CD8-positive, alpha-beta memory T cell (primary cell): ENCODE data around the gene TBC1D3K. TPM values are rescaled to one million over a fixed set of nuclear protein-coding genes. Genes with fewer than 3 reads are reported as not detected.
"Not testable (repeated sequence)": the region's sequence is repeated elsewhere in the genome, so short reads cannot be mapped to it uniquely, and the experiment has no call there.

Source experiments
- CTCF ChIA-PET: fragments of 350-600 bp; sonication (Branson Sonifier 250); formaldehyde crosslinking; loops from one replicate; lab custom pipeline; 2021; ENCODE audit warnings: antibody characterized with exemption; lab: Charles Lee
- POLR2A ChIA-PET: fragments of 350-600 bp; sonication (Branson Sonifier 250); formaldehyde crosslinking; loops from one replicate; lab custom pipeline; 2021; ENCODE audit warnings: antibody characterized with exemption; lab: Charles Lee
- DNase-seq, 5 donors: peaks; one replicate each; pipeline versions ENCODE4 v3.0.0 to v3.0.0-alpha.2; 2020 to 2022; ENCODE audit warnings: mixed read lengths in 1 of 5
- H3K27ac ChIP-seq: one replicate; pipeline ENCODE4 v1.7.0; 2013; ENCODE audit warnings: low read depth, mild to moderate bottlenecking, low read length, moderate library complexity
- H3K27me3 ChIP-seq: 2 replicates; pipeline ENCODE4 v1.7.0; 2013; ENCODE audit warnings: low read length, mild to moderate bottlenecking; ENCODE audit not compliant: insufficient read depth, poor library complexity, severe bottlenecking
- H3K36me3 ChIP-seq: 2 replicates; pipeline ENCODE4 v1.7.0; 2013; ENCODE audit warnings: mild to moderate bottlenecking, low read length, moderate library complexity; ENCODE audit not compliant: insufficient read depth
- H3K4me1 ChIP-seq: 2 replicates; pipeline ENCODE4 v1.7.0; 2013; ENCODE audit warnings: mild to moderate bottlenecking, low read length, moderate library complexity; ENCODE audit not compliant: insufficient read depth
- H3K4me3 ChIP-seq: 2 replicates; pipeline ENCODE4 v1.7.0; 2013; ENCODE audit warnings: mild to moderate bottlenecking, low read length
- H3K9me3 ChIP-seq: 2 replicates; pipeline ENCODE4 v1.7.0; 2013; ENCODE audit warnings: mild to moderate bottlenecking, low read length
- H3K27ac Mint-ChIP-seq, 8 donors: one replicate each; pipeline ENCODE4 v1.8.0; 2020 to 2021; ENCODE audit warnings: mixed read lengths in 8 of 8, mild to moderate bottlenecking in 6 of 8, inconsistent platforms in 3 of 8, moderate library complexity in 3 of 8
- H3K27me3 Mint-ChIP-seq, 2 donors: one replicate each; pipeline ENCODE4 v1.8.0; 2020 to 2021; ENCODE audit warnings: mixed read lengths in 2 of 2, mild to moderate bottlenecking in 1 of 2, moderate library complexity in 1 of 2
- H3K36me3 Mint-ChIP-seq, 3 donors: one replicate each; pipeline ENCODE4 v1.8.0; 2020 to 2021; ENCODE audit warnings: mixed read lengths in 3 of 3, inconsistent platforms in 1 of 3, mild to moderate bottlenecking in 1 of 3
- H3K4me1 Mint-ChIP-seq, 3 donors: one replicate each; pipeline ENCODE4 v1.8.0; 2020 to 2021; ENCODE audit warnings: mixed read lengths in 3 of 3, inconsistent platforms in 1 of 3, mild to moderate bottlenecking in 1 of 3
- H3K4me3 Mint-ChIP-seq, 7 donors: one replicate each; pipeline ENCODE4 v1.8.0; 2020 to 2021; ENCODE audit warnings: mixed read lengths in 7 of 7, mild to moderate bottlenecking in 6 of 7, moderate library complexity in 4 of 7, inconsistent platforms in 2 of 7
- H3K9me3 Mint-ChIP-seq, 5 donors: one replicate each; pipeline ENCODE4 v1.8.0; 2020 to 2022; ENCODE audit warnings: mixed read lengths in 5 of 5, mild to moderate bottlenecking in 3 of 5, moderate library complexity in 2 of 5, inconsistent platforms in 1 of 5
- polyA plus RNA-seq: library from polyadenylated mRNA; unstranded; fragments of 300-500 nt; fragmentation: Illumina TruSeq; gene quantifications from one replicate; pipeline ENCODE4 v1.2.3, GENCODE V29; 2021
- total RNA-seq, 2 experiments: library from RNA; stranded (reverse); gene quantifications; one replicate each; pipeline ENCODE4 v1.2.3, GENCODE V29; 2021

The TBC1D3K gene
- not detected for total RNA-seq
- polyA plus RNA-seq: not detected

GRCh38 chr17:37924115-37924514, at the start of gene TBC1D3K:
Gene TBC1D3K, plus strand, starts transcription at chr17:37924415. Its CDS starts 1,585 bp downstream, at chr17:37926000.
- H3K27ac Mint-ChIP-seq, H3K4me3 ChIP-seq, POLR2A ChIA-PET, H3K4me1 ChIP-seq, H3K9me3 Mint-ChIP-seq, H3K4me1 Mint-ChIP-seq, H3K36me3 Mint-ChIP-seq, H3K9me3 ChIP-seq, CTCF ChIA-PET, H3K27me3 ChIP-seq, H3K27ac ChIP-seq, H3K36me3 ChIP-seq, H3K4me3 Mint-ChIP-seq, DNase-seq, H3K27me3 Mint-ChIP-seq: not testable (repeated sequence)

- POLR2A ChIA-PET: no interaction called here
- Histone ChIP-seq H3K27me3 (peaks cover 3% of the 10 kb centered on the region), H3K36me3 (no peaks in the 10 kb centered on the region), H3K4me3 (no peak overlapping the region), H3K9me3 (no peaks in the 10 kb centered on the region), H3K4me1 (no peaks in the 10 kb centered on the region), H3K27ac (no peak overlapping the region)
- CTCF ChIA-PET: no interaction called here
- H3K9me3 Mint-ChIP-seq: peaks cover 0 to 2% (median 0%) of the 10 kb centered on the region in 5 donors
- H3K36me3 Mint-ChIP-seq: no peaks in the 10 kb centered on the region
- H3K27ac Mint-ChIP-seq: peak overlapping the region in 2 of 8 donors; percentile 9 to 17
- H3K27me3 Mint-ChIP-seq: peaks cover 4 to 16% of the 10 kb centered on the region in 2 donors
- H3K4me3 Mint-ChIP-seq: peak overlapping the region in 3 of 7 donors; percentile 50 to 70 (median 57)
- H3K4me1 Mint-ChIP-seq: peaks cover 6 to 8% (median 8%) of the 10 kb centered on the region in 3 donors
- no peak for DNase-seq
These were observed 39.7 kb upstream of the TBC1D3K start for GRCh38 chr17:37884516-37884915.

GRCh38 chr17:37885136-37885535, 39.1 kb upstream of the TBC1D3K start:
- Mint-ChIP-seq H3K36me3 (no peaks in the 10 kb centered on the region), H3K4me3 (peak overlapping the region in 1 of 7 donors; percentile 70), H3K27ac (no peak overlapping the region), H3K4me1 (peaks cover 6 to 8% (median 8%) of the 10 kb centered on the region in 3 donors), H3K27me3 (peaks cover 3 to 21% of the 10 kb centered on the region in 2 donors), H3K9me3 (peaks cover 0 to 2% (median 0%) of the 10 kb centered on the region in 5 donors)
- ChIA-PET CTCF (no interaction called here), POLR2A (no interaction called here)
- H3K4me3 ChIP-seq: no peak overlapping the region
- H3K27me3 ChIP-seq: peaks cover 3% of the 10 kb centered on the region
- no peaks in the 10 kb centered on the region for H3K4me1 ChIP-seq
- H3K36me3 ChIP-seq: no peaks in the 10 kb centered on the region
- H3K9me3 ChIP-seq: no peaks in the 10 kb centered on the region
- DNase-seq: no peak
- H3K27ac ChIP-seq: no peak overlapping the region

GRCh38 chr17:37888881-37889280, 35.3 kb upstream of the TBC1D3K start:
- Histone ChIP-seq H3K27me3 (peaks cover 3% of the 10 kb centered on the region), H3K9me3 (no peaks in the 10 kb centered on the region), H3K27ac (no peak overlapping the region), H3K4me3 (no peak overlapping the region), H3K4me1 (no peaks in the 10 kb centered on the region), H3K36me3 (no peaks in the 10 kb centered on the region)
- peaks cover 0 to 2% (median 0%) of the 10 kb centered on the region in 5 donors for H3K9me3 Mint-ChIP-seq
- POLR2A ChIA-PET: no interaction called here
- no peak overlapping the region for H3K4me3 Mint-ChIP-seq
- peaks cover 6 to 8% (median 7%) of the 10 kb centered on the region in 3 donors for H3K4me1 Mint-ChIP-seq
- no peak for DNase-seq
- no peaks in the 10 kb centered on the region for H3K36me3 Mint-ChIP-seq
- no peak overlapping the region for H3K27ac Mint-ChIP-seq
- CTCF ChIA-PET: no interaction called here
- peaks cover 3 to 21% of the 10 kb centered on the region in 2 donors for H3K27me3 Mint-ChIP-seq

- H3K27ac ChIP-seq, H3K36me3 ChIP-seq, H3K27me3 Mint-ChIP-seq, H3K36me3 Mint-ChIP-seq, H3K27me3 ChIP-seq, H3K4me3 Mint-ChIP-seq, H3K27ac Mint-ChIP-seq, H3K4me1 Mint-ChIP-seq, H3K4me3 ChIP-seq, POLR2A ChIA-PET, CTCF ChIA-PET, H3K4me1 ChIP-seq, H3K9me3 Mint-ChIP-seq, DNase-seq, H3K9me3 ChIP-seq: not testable (repeated sequence)
These were observed 27.3 kb upstream of the TBC1D3K start for GRCh38 chr17:37896961-37897360.

Other genes with a start within 250 kb of the TBC1D3K start
- gene HNF1B, start 179.4 kb upstream of the TBC1D3K start, total RNA-seq: under 1 TPM; 0.22 to 0.73 TPM
- gene HNF1B, start 179.4 kb upstream of the TBC1D3K start, polyA plus RNA-seq: not detected
- gene TBC1D3L, start 64.6 kb downstream of the TBC1D3K start, total RNA-seq: 1 to 10 TPM; 6.1 to 6.6 TPM
- gene TBC1D3L, start 64.6 kb downstream of the TBC1D3K start, polyA plus RNA-seq: 1.6 TPM
- 1 to 10 TPM in 1 of 2 experiments, under 1 TPM in 1; 0.86 to 1.1 TPM for gene TBC1D3D, start 79.6 kb downstream of the TBC1D3K start, total RNA-seq
- gene TBC1D3D, start 79.6 kb downstream of the TBC1D3K start, polyA plus RNA-seq: not detected
- gene TBC1D3C, start 144.2 kb downstream of the TBC1D3K start, total RNA-seq: 1 to 10 TPM in 1 of 2 experiments, not detected in 1; 1.6 TPM
- gene TBC1D3C, start 144.2 kb downstream of the TBC1D3K start, polyA plus RNA-seq: not detected
- under 1 TPM in 1 of 2 experiments, not detected in 1; 0.24 TPM for gene TBC1D3E, start 203.5 kb downstream of the TBC1D3K start, total RNA-seq
- gene TBC1D3E, start 203.5 kb downstream of the TBC1D3K start, polyA plus RNA-seq: not detected